ENCODE data around the gene EVC.

The EVC gene

GRCh38 chr4:5710961-5711478 is at the start of gene EVC:
TSS of gene EVC (plus strand) at chr4:5711201. CDS start at chr4:5711381, 180 bp downstream.
- H3K4me3 Mint-ChIP-seq: peak within 1 kb of the TSS; percentile 75 to 85
- peaks cover 12 to 21% of the 10 kb centered on the region in 2 donors for H3K4me1 Mint-ChIP-seq
- H3K36me3 Mint-ChIP-seq: peaks cover 0 to 3% of the 10 kb centered on the region in 2 donors
- H3K27ac Mint-ChIP-seq: no peak within 1 kb of the TSS
- H3K9me3 Mint-ChIP-seq: peaks cover 6 to 8% of the 10 kb centered on the region in 2 donors
- DNase-seq (no peak), ATAC-seq (replicated peaks) (peak; percentile 62 to 63)
- peaks cover 46 to 72% of the 10 kb centered on the region in 2 donors for H3K27me3 Mint-ChIP-seq

- ATAC-seq (replicated peaks) (no peak), DNase-seq (no peak)
- peaks cover 0 to 2% of the 10 kb centered on the region in 2 donors for H3K4me1 Mint-ChIP-seq
- no peak overlapping the region for H3K27ac Mint-ChIP-seq
- peaks cover 0 to 4% of the 10 kb centered on the region in 2 donors for H3K36me3 Mint-ChIP-seq
- peaks cover 13 to 15% of the 10 kb centered on the region in 2 donors for H3K9me3 Mint-ChIP-seq
- no peak overlapping the region for H3K4me3 Mint-ChIP-seq
- H3K27me3 Mint-ChIP-seq: peaks cover 0 to 3% of the 10 kb centered on the region in 2 donors
Measured at GRCh38 chr4:5661237-5661636, 49.8 kb upstream of the EVC start.

GRCh38 chr4:5662555-5662954 is 48.4 kb upstream of the EVC start:
- Mint-ChIP-seq H3K9me3 (peaks cover 15 to 16% of the 10 kb centered on the region in 2 donors), H3K4me3 (no peak overlapping the region), H3K36me3 (peaks cover 0 to 4% of the 10 kb centered on the region in 2 donors), H3K4me1 (peaks cover 0 to 2% of the 10 kb centered on the region in 2 donors), H3K27me3 (peaks cover 0 to 3% of the 10 kb centered on the region in 2 donors), H3K27ac (no peak overlapping the region)
- DNase-seq (no peak), ATAC-seq (replicated peaks) (no peak)

GRCh38 chr4:5664778-5665177 is 46.2 kb upstream of the EVC start:
- no peak overlapping the region for H3K27ac Mint-ChIP-seq

GRCh38 chr4:5666741-5667140 is 44.3 kb upstream of the EVC start:
- Mint-ChIP-seq H3K4me1 (peaks cover 0 to 2% of the 10 kb centered on the region in 2 donors), H3K27ac (no peak overlapping the region), H3K27me3 (peaks cover 0 to 3% of the 10 kb centered on the region in 2 donors), H3K9me3 (peaks cover 10 to 15% of the 10 kb centered on the region in 2 donors), H3K36me3 (peaks cover 0 to 4% of the 10 kb centered on the region in 2 donors), H3K4me3 (no peak overlapping the region)
- ATAC-seq (replicated peaks) (no peak), DNase-seq (no peak)

More at GRCh38 chr4:5664778-5665177, 46.2 kb upstream of the EVC start:
- H3K27me3 Mint-ChIP-seq: peaks cover 0 to 3% of the 10 kb centered on the region in 2 donors
- ATAC-seq (replicated peaks): no peak
- DNase-seq: no peak
- peaks cover 0 to 4% of the 10 kb centered on the region in 2 donors for H3K36me3 Mint-ChIP-seq
- H3K9me3 Mint-ChIP-seq: peaks cover 15 to 16% of the 10 kb centered on the region in 2 donors
- H3K4me3 Mint-ChIP-seq: no peak overlapping the region
- peaks cover 0 to 2% of the 10 kb centered on the region in 2 donors for H3K4me1 Mint-ChIP-seq

- H3K4me1 Mint-ChIP-seq: no peaks in the 10 kb centered on the region
- DNase-seq (no peak), ATAC-seq (replicated peaks) (no peak)
- no peaks in the 10 kb centered on the region for H3K27me3 Mint-ChIP-seq
- H3K36me3 Mint-ChIP-seq: no peaks in the 10 kb centered on the region
- H3K9me3 Mint-ChIP-seq: no peaks in the 10 kb centered on the region
- H3K27ac Mint-ChIP-seq: no peak overlapping the region
- H3K4me3 Mint-ChIP-seq: no peak overlapping the region
Measured at GRCh38 chr4:5676763-5677162, 34.2 kb upstream of the EVC start.

GRCh38 chr4:5678977-5679376 is 32.0 kb upstream of the EVC start:
- Mint-ChIP-seq H3K27me3 (no peaks in the 10 kb centered on the region), H3K9me3 (no peaks in the 10 kb centered on the region), H3K4me3 (no peak overlapping the region), H3K27ac (no peak overlapping the region), H3K36me3 (no peaks in the 10 kb centered on the region), H3K4me1 (no peaks in the 10 kb centered on the region)
- ATAC-seq (replicated peaks) (no peak), DNase-seq (no peak)

GRCh38 chr4:5683566-5683965 is 27.4 kb upstream of the EVC start:
- ATAC-seq (replicated peaks): no peak
- Mint-ChIP-seq H3K27me3 (no peaks in the 10 kb centered on the region), H3K36me3 (no peaks in the 10 kb centered on the region), H3K4me1 (no peaks in the 10 kb centered on the region), H3K4me3 (no peak overlapping the region), H3K27ac (no peak overlapping the region), H3K9me3 (no peaks in the 10 kb centered on the region)
- DNase-seq: no peak

- H3K27me3 Mint-ChIP-seq: no peaks in the 10 kb centered on the region
- H3K9me3 Mint-ChIP-seq: no peaks in the 10 kb centered on the region
- H3K4me3 Mint-ChIP-seq: no peak overlapping the region
- no peaks in the 10 kb centered on the region for H3K36me3 Mint-ChIP-seq
- no peak overlapping the region for H3K27ac Mint-ChIP-seq
- H3K4me1 Mint-ChIP-seq: no peaks in the 10 kb centered on the region
- ATAC-seq (replicated peaks) (no peak), DNase-seq (no peak)
Measured at GRCh38 chr4:5685296-5685695, 25.7 kb upstream of the EVC start.

- Mint-ChIP-seq H3K27ac (no peak overlapping the region), H3K9me3 (no peaks in the 10 kb centered on the region), H3K27me3 (no peaks in the 10 kb centered on the region), H3K36me3 (no peaks in the 10 kb centered on the region), H3K4me3 (no peak overlapping the region), H3K4me1 (no peaks in the 10 kb centered on the region)
- ATAC-seq (replicated peaks) (no peak), DNase-seq (no peak)
Measured at GRCh38 chr4:5686338-5686737, 24.7 kb upstream of the EVC start.

GRCh38 chr4:5689065-5689464 is 21.9 kb upstream of the EVC start:
- H3K36me3 Mint-ChIP-seq: no peaks in the 10 kb centered on the region
- H3K27me3 Mint-ChIP-seq: no peaks in the 10 kb centered on the region
- H3K4me3 Mint-ChIP-seq: no peak overlapping the region
- DNase-seq: no peak
- no peaks in the 10 kb centered on the region for H3K4me1 Mint-ChIP-seq
- no peak for ATAC-seq (replicated peaks)
- H3K27ac Mint-ChIP-seq: no peak overlapping the region
- no peaks in the 10 kb centered on the region for H3K9me3 Mint-ChIP-seq

- DNase-seq (no peak), ATAC-seq (replicated peaks) (no peak)
- Mint-ChIP-seq H3K36me3 (no peaks in the 10 kb centered on the region), H3K4me3 (no peak overlapping the region), H3K4me1 (no peaks in the 10 kb centered on the region), H3K27ac (no peak overlapping the region), H3K9me3 (no peaks in the 10 kb centered on the region), H3K27me3 (no peaks in the 10 kb centered on the region)
Measured at GRCh38 chr4:5691491-5692132, 19.4 kb upstream of the EVC start.

- no peak overlapping the region for H3K27ac Mint-ChIP-seq
- H3K27me3 Mint-ChIP-seq: no peaks in the 10 kb centered on the region
- H3K4me3 Mint-ChIP-seq: no peak overlapping the region
- H3K4me1 Mint-ChIP-seq: no peaks in the 10 kb centered on the region
- DNase-seq (no peak), ATAC-seq (replicated peaks) (no peak)
- no peaks in the 10 kb centered on the region for H3K9me3 Mint-ChIP-seq
- H3K36me3 Mint-ChIP-seq: no peaks in the 10 kb centered on the region
Measured at GRCh38 chr4:5693871-5694270, 17.1 kb upstream of the EVC start.

- no peak overlapping the region for H3K4me3 Mint-ChIP-seq
- no peak overlapping the region for H3K27ac Mint-ChIP-seq
- no peaks in the 10 kb centered on the region for H3K9me3 Mint-ChIP-seq
- H3K27me3 Mint-ChIP-seq: no peaks in the 10 kb centered on the region
- H3K36me3 Mint-ChIP-seq: no peaks in the 10 kb centered on the region
- DNase-seq: no peak
- no peaks in the 10 kb centered on the region for H3K4me1 Mint-ChIP-seq
- no peak for ATAC-seq (replicated peaks)
Measured at GRCh38 chr4:5696341-5696740, 14.7 kb upstream of the EVC start.

- peaks cover 7 to 10% of the 10 kb centered on the region in 2 donors for H3K27me3 Mint-ChIP-seq
- no peak for ATAC-seq (replicated peaks)
Measured at GRCh38 chr4:5700459-5700858, 10.5 kb upstream of the EVC start.

More at GRCh38 chr4:5700459-5700858, 10.5 kb upstream of the EVC start:
- H3K4me3 Mint-ChIP-seq: no peak overlapping the region
- peaks cover 7 to 11% of the 10 kb centered on the region in 2 donors for H3K9me3 Mint-ChIP-seq
- no peak for DNase-seq
- no peak overlapping the region for H3K27ac Mint-ChIP-seq
- H3K36me3 Mint-ChIP-seq: no peaks in the 10 kb centered on the region
- no peaks in the 10 kb centered on the region for H3K4me1 Mint-ChIP-seq
